Loucy (cell line): ENCODE measurements around the gene LIPC.

ENCODE experiments used
- H2AFZ ChIP-seq: fragments of 200-600 bp; sonication (generic); 2 replicates; pipeline ENCODE4 v1.6.0; 2016; ENCODE audit warnings: antibody characterized with exemption, mild to moderate bottlenecking, low read length, moderate library complexity
- H3F3A ChIP-seq: fragments of 200-600 bp; 2 replicates; pipeline ENCODE4 v1.6.0; 2016; ENCODE audit warnings: antibody characterized with exemption, low read depth, mild to moderate bottlenecking
- H3K27me3 ChIP-seq: fragments of 200-600 bp; sonication (generic); 2 replicates; pipeline ENCODE4 v1.6.1; 2014; ENCODE audit warnings: low read length, mild to moderate bottlenecking; ENCODE audit not compliant: insufficient read depth, poor library complexity, severe bottlenecking
- H3K36me3 ChIP-seq: fragments of 200-600 bp; sonication (generic); 2 replicates; pipeline ENCODE4 v1.6.1; 2016; ENCODE audit warnings: low read length; ENCODE audit not compliant: insufficient read depth
- H3K4me1 ChIP-seq: fragments of 200-600 bp; sonication (generic); 2 replicates; pipeline ENCODE4 v1.5.1; 2014; ENCODE audit warnings: low read length, mild to moderate bottlenecking; ENCODE audit not compliant: insufficient read depth, poor library complexity, severe bottlenecking
- H3K4me2 ChIP-seq: fragments of 200-600 bp; sonication (generic); 2 replicates; pipeline ENCODE4 v1.6.0; 2014; ENCODE audit warnings: antibody characterized with exemption, low read length, low read depth, mild to moderate bottlenecking; ENCODE audit not compliant: poor library complexity, severe bottlenecking
- H3K4me3 ChIP-seq: fragments of 200-600 bp; sonication (generic); 2 replicates; pipeline ENCODE4 v1.5.1; 2014; ENCODE audit warnings: low read length, mild to moderate bottlenecking, mixed read lengths; ENCODE audit not compliant: poor library complexity, severe bottlenecking
- H3K79me2 ChIP-seq: fragments of 200-600 bp; sonication (generic); 2 replicates; pipeline ENCODE4 v1.6.1; 2014; ENCODE audit warnings: low read length; ENCODE audit not compliant: insufficient read depth
- H3K9ac ChIP-seq: fragments of 200-600 bp; sonication (generic); 2 replicates; pipeline ENCODE4 v1.6.0; 2014; ENCODE audit warnings: mild to moderate bottlenecking, low read depth, low read length, moderate library complexity; ENCODE audit not compliant: poor library complexity, severe bottlenecking
- H3K9me2 ChIP-seq: fragments of 200-600 bp; sonication (generic); replicated peaks from 2 replicates; pipeline ENCODE4 v1.6.1; 2016; ENCODE audit warnings: low read depth, low read length, mixed read lengths
- H3K9me3 ChIP-seq: fragments of 200-600 bp; sonication (generic); 2 replicates; pipeline ENCODE4 v1.6.1; 2014; ENCODE audit warnings: mild to moderate bottlenecking, antibody characterized with exemption, low read length, low read depth; ENCODE audit not compliant: insufficient read depth
- H4K20me1 ChIP-seq: fragments of 200-600 bp; sonication (generic); 2 replicates; pipeline ENCODE4 v1.6.0; 2014; ENCODE audit warnings: antibody characterized with exemption, low read length, mild to moderate bottlenecking; ENCODE audit not compliant: insufficient read depth, poor library complexity, severe bottlenecking
- CTCF ChIP-seq: fragments of 200-600 bp; sonication (generic); conservative IDR thresholded peaks from 2 replicates; pipeline ENCODE4 v1.5.1; 2014; ENCODE audit warnings: mild to moderate bottlenecking, antibody characterized with exemption, low read length
- EZH2phosphoT487 ChIP-seq: fragments of 200-600 bp; IDR thresholded peaks from 2 replicates; pipeline ENCODE4 v1.6.1; 2018; ENCODE audit warnings: antibody characterized with exemption, mild to moderate bottlenecking, moderate library complexity, borderline replicate concordance

Gene LIPC

GRCh38 chr15:58504674-58505234 lies 73.0 kb downstream of the LIPC start:
- no peak overlapping the region for H3K4me2 ChIP-seq
- H3K36me3 ChIP-seq: no peaks in the 10 kb centered on the region
- no peak overlapping the region for H3K4me3 ChIP-seq
- no peak overlapping the region for H2AFZ ChIP-seq
- no peaks in the 10 kb centered on the region for H3K79me2 ChIP-seq
- H3K9me3 ChIP-seq: no peaks in the 10 kb centered on the region
- H3K4me1 ChIP-seq: peaks cover 6% of the 10 kb centered on the region
- H3K9me2 ChIP-seq: no peaks in the 10 kb centered on the region
- H4K20me1 ChIP-seq: no peaks in the 10 kb centered on the region
- TF ChIP-seq EZH2phosphoT487 (no peak), CTCF (no peak)
- no peaks in the 10 kb centered on the region for H3K27me3 ChIP-seq
- H3F3A ChIP-seq: no peaks in the 10 kb centered on the region
- no peak overlapping the region for H3K9ac ChIP-seq

GRCh38 chr15:58505581-58505980 lies 73.8 kb downstream of the LIPC start:
- H4K20me1 ChIP-seq: no peaks in the 10 kb centered on the region
- TF ChIP-seq EZH2phosphoT487 (no peak), CTCF (no peak)
- H2AFZ ChIP-seq: no peak overlapping the region
- H3F3A ChIP-seq: no peaks in the 10 kb centered on the region
- no peaks in the 10 kb centered on the region for H3K27me3 ChIP-seq
- H3K9ac ChIP-seq: no peak overlapping the region
- H3K4me2 ChIP-seq: no peak overlapping the region
- peaks cover 6% of the 10 kb centered on the region for H3K4me1 ChIP-seq
- no peaks in the 10 kb centered on the region for H3K9me2 ChIP-seq
- no peak overlapping the region for H3K4me3 ChIP-seq
- H3K9me3 ChIP-seq: no peaks in the 10 kb centered on the region
- no peaks in the 10 kb centered on the region for H3K36me3 ChIP-seq
- H3K79me2 ChIP-seq: no peaks in the 10 kb centered on the region

- Histone ChIP-seq H3F3A (no peaks in the 10 kb centered on the region), H3K79me2 (no peaks in the 10 kb centered on the region), H3K4me1 (peaks cover 6% of the 10 kb centered on the region), H3K36me3 (no peaks in the 10 kb centered on the region), H3K4me3 (no peak overlapping the region), H3K4me2 (no peak overlapping the region), H4K20me1 (no peaks in the 10 kb centered on the region), H2AFZ (no peak overlapping the region), H3K9me3 (no peaks in the 10 kb centered on the region), H3K9me2 (no peaks in the 10 kb centered on the region), H3K9ac (no peak overlapping the region), H3K27me3 (no peaks in the 10 kb centered on the region)
- TF ChIP-seq CTCF: no peak
- TF ChIP-seq EZH2phosphoT487: no peak
These were observed 74.3 kb downstream of the LIPC start for GRCh38 chr15:58506064-58506490.
